IMR-90 (cell line): Measurements from ENCODE around the gene IL11RA. TPM values are rescaled to one million over a fixed set of nuclear protein-coding genes. Genes with fewer than 3 reads are reported as not detected.

ENCODE experiments used
- ATAC-seq: fragments of 200-7000 bp; cut with Tn5 transposase; 2 replicates; pipeline ENCODE4 v1.9.1; 2020; ENCODE audit warnings: low read depth, mild to moderate bottlenecking, moderate library complexity
- BruUV-seq: library from RNA; stranded (reverse); fragments of 400-500 nt; replicated peaks from 2 replicates; lab custom pipeline; 2021; lab: Mats Ljungman, UMichigan
- CTCF ChIA-PET: fragments of 300-600 bp; formaldehyde crosslinking; extraction: SDS; loops from one replicate; lab custom pipeline; 2021; ENCODE audit warnings: antibody characterized with exemption; lab: Yijun Ruan, JAX
- POLR2A ChIA-PET: fragments of 300-600 bp; sonication (Branson Sonifier 250); formaldehyde crosslinking; loops from one replicate; lab custom pipeline; 2022; ENCODE audit warnings: antibody characterized with exemption; ENCODE audit not compliant: unreplicated experiment; lab: Charles Lee
- DNase-seq: peaks from one replicate; pipeline ENCODE4 v3.0.0; 2013
- H2AFZ ChIP-seq: replicated peaks from 2 replicates; pipeline ENCODE3; 2013; ENCODE audit warnings: low read length, mild to moderate bottlenecking; ENCODE audit not compliant: poor library complexity
- H2AK5ac ChIP-seq: 2 replicates; pipeline ENCODE4 v1.6.1; 2013; ENCODE audit warnings: low read depth, low read length, inconsistent platforms
- H2AK9ac ChIP-seq: replicated peaks from 2 replicates; pipeline ENCODE3; 2013; ENCODE audit warnings: mild to moderate bottlenecking, low read depth, low read length, moderate library complexity; ENCODE audit not compliant: poor library complexity
- H2BK120ac ChIP-seq: 2 replicates; pipeline ENCODE4 v1.6.1; 2013; ENCODE audit warnings: low read depth, low read length, inconsistent platforms
- H2BK15ac ChIP-seq: 3 replicates; pipeline ENCODE4 v1.6.1; 2013; ENCODE audit warnings: low read depth, low read length, inconsistent platforms
- H2BK20ac ChIP-seq: 2 replicates; pipeline ENCODE4 v1.6.1; 2013; ENCODE audit warnings: low read depth, mild to moderate bottlenecking, inconsistent platforms, low read length, moderate library complexity
- H2BK5ac ChIP-seq: 2 replicates; pipeline ENCODE4 v1.6.1; 2013; ENCODE audit warnings: mild to moderate bottlenecking, low read depth, low read length, inconsistent platforms; ENCODE audit not compliant: poor library complexity, severe bottlenecking
- H3K14ac ChIP-seq: replicated peaks from 2 replicates; pipeline ENCODE4 v1.6.1; 2013; ENCODE audit warnings: low read depth, low read length, inconsistent platforms
- H3K18ac ChIP-seq: 2 replicates; pipeline ENCODE4 v1.6.1; 2013; ENCODE audit warnings: low read depth, low read length, control low read depth
- H3K23ac ChIP-seq: 2 replicates; pipeline ENCODE4 v1.6.1; 2013; ENCODE audit warnings: low read depth, low read length, inconsistent platforms
- H3K27ac ChIP-seq: 2 replicates; pipeline ENCODE4 v1.5.1; 2013; ENCODE audit warnings: mild to moderate bottlenecking, control low read depth, low read length; ENCODE audit not compliant: insufficient read depth
- H3K27me3 ChIP-seq: 2 replicates; pipeline ENCODE4 v1.6.1; 2013; ENCODE audit warnings: low read length; ENCODE audit not compliant: control insufficient read depth, insufficient read depth
- H3K36me3 ChIP-seq: 2 replicates; pipeline ENCODE4 v1.6.1; 2013; ENCODE audit warnings: low read length, mixed read lengths; ENCODE audit not compliant: control insufficient read depth, insufficient read depth
- H3K4ac ChIP-seq: 2 replicates; pipeline ENCODE4 v1.6.1; 2013; ENCODE audit warnings: low read depth, low read length, inconsistent platforms
- H3K4me1 ChIP-seq: 2 replicates; pipeline ENCODE4 v1.6.1; 2013; ENCODE audit warnings: low read length, mixed read lengths; ENCODE audit not compliant: control insufficient read depth, insufficient read depth
- H3K4me2 ChIP-seq: 2 replicates; pipeline ENCODE4 v1.6.1; 2013; ENCODE audit warnings: low read depth, mild to moderate bottlenecking, control low read depth, low read length, moderate library complexity
- H3K4me3 ChIP-seq: 2 replicates; pipeline ENCODE4 v1.5.1; 2013; ENCODE audit warnings: low read depth, mild to moderate bottlenecking, control low read depth, low read length, moderate library complexity; ENCODE audit not compliant: insufficient read depth
- H3K56ac ChIP-seq: 2 replicates; pipeline ENCODE4 v1.6.1; 2013; ENCODE audit warnings: low read length, inconsistent platforms; ENCODE audit not compliant: insufficient read depth; ENCODE audit errors: extremely low read depth
- H3K79me1 ChIP-seq, 2 experiments: 2 replicates each; pipeline ENCODE4 v1.6.1; 2013; ENCODE audit warnings: low read length in 2 of 2, inconsistent platforms in 1 of 2, low read depth in 1 of 2
- H3K9ac ChIP-seq: 2 replicates; pipeline ENCODE4 v1.6.1; 2013; ENCODE audit warnings: low read depth, low read length, control low read depth
- H3K9me1 ChIP-seq: 2 replicates; pipeline ENCODE4 v1.6.1; 2013; ENCODE audit warnings: low read length, inconsistent platforms; ENCODE audit not compliant: insufficient read depth
- H3K9me3 ChIP-seq: 2 replicates; pipeline ENCODE4 v1.6.1; 2013; ENCODE audit warnings: low read length; ENCODE audit not compliant: control insufficient read depth, insufficient read depth
- H4K20me1 ChIP-seq: 2 replicates; pipeline ENCODE4 v1.6.1; 2013; ENCODE audit warnings: low read length, inconsistent platforms; ENCODE audit not compliant: insufficient read depth
- H4K5ac ChIP-seq: 2 replicates; pipeline ENCODE4 v1.6.1; 2013; ENCODE audit warnings: mild to moderate bottlenecking, low read depth, low read length, control low read depth
- H4K8ac ChIP-seq, 2 experiments: 2 replicates each; pipeline ENCODE4 v1.6.1; 2013; ENCODE audit warnings: low read depth in 2 of 2, low read length in 2 of 2, control low read depth in 1 of 2, inconsistent platforms in 1 of 2
- H4K91ac ChIP-seq: 2 replicates; pipeline ENCODE4 v1.6.1; 2013; ENCODE audit warnings: low read depth, low read length, inconsistent platforms; ENCODE audit not compliant: insufficient read depth
- CEBPB ChIP-seq: IDR thresholded peaks from 2 replicates; pipeline ENCODE4 v1.6.1; 2012; ENCODE audit warnings: low read depth, low read length, improper control_type of control experiment
- CTCF ChIP-seq: conservative IDR thresholded peaks from 2 replicates; pipeline ENCODE4 v1.5.1; 2012; ENCODE audit warnings: mild to moderate bottlenecking, low read depth, low read length, improper control_type of control experiment
- ELK1 ChIP-seq: fragments of 150-350 bp; IDR thresholded peaks from 2 replicates; pipeline ENCODE4 v1.6.1; 2016; ENCODE audit warnings: low read depth, mild to moderate bottlenecking, low read length, moderate library complexity, borderline replicate concordance
- MAZ ChIP-seq: IDR thresholded peaks from 2 replicates; pipeline ENCODE4 v1.6.1; 2012; ENCODE audit warnings: low read depth, mild to moderate bottlenecking, low read length, improper control_type of control experiment, moderate library complexity, borderline replicate concordance
- MXI1 ChIP-seq: IDR thresholded peaks from 2 replicates; pipeline ENCODE4 v1.6.1; 2012; ENCODE audit warnings: low read depth, mild to moderate bottlenecking, low read length, moderate library complexity, borderline replicate concordance
- NFE2L2 ChIP-seq: fragments of 150-350 bp; IDR thresholded peaks from 2 replicates; pipeline ENCODE4 v1.6.1; 2016; ENCODE audit warnings: low read depth, mild to moderate bottlenecking, low read length
- RAD21 ChIP-seq: IDR thresholded peaks from 2 replicates; pipeline ENCODE4 v1.6.1; 2012; ENCODE audit warnings: low read length, improper control_type of control experiment
- RFX5 ChIP-seq: IDR thresholded peaks from 2 replicates; pipeline ENCODE4 v1.8.0; 2012; ENCODE audit warnings: low read depth, mild to moderate bottlenecking, low read length, moderate library complexity
- SMC3 ChIP-seq: fragments of 150-350 bp; IDR thresholded peaks from 2 replicates; pipeline ENCODE4 v1.6.1; 2016; ENCODE audit warnings: low read depth, mild to moderate bottlenecking, antibody characterized with exemption, low read length, moderate library complexity
- USF2 ChIP-seq: fragments of 150-350 bp; IDR thresholded peaks from 2 replicates; pipeline ENCODE4 v1.6.1; 2017; ENCODE audit warnings: mild to moderate bottlenecking, antibody characterized with exemption, low read length, low read depth
- WGBS, 2 experiments: methylation state at CpG; one replicate each; pipeline versions ENCODE4 v1.1.5 to v1.1.7; 2013; ENCODE audit warnings: missing lambda C conversion rate in 2 of 2; ENCODE audit not compliant: insufficient read length in 1 of 2; ENCODE audit errors: extremely low coverage in 2 of 2; 5-methylcytosine and 5-hydroxymethylcytosine counted together
- dilution Hi-C: fragments of 300-500 bp; cut with HindIII; formaldehyde crosslinking; loops from one replicate; pipeline ENCODE4 v1.14.3; 2018; ENCODE audit warnings: low sequenced_read_pairs; ENCODE audit not compliant: unreplicated experiment
- in situ Hi-C: fragments of 300-500 bp; cut with MboI; formaldehyde crosslinking; loops from 3 replicates; pipeline ENCODE4 v1.14.3; 2019; ENCODE audit warnings: low sequenced_read_pairs, inconsistent platforms, mixed read lengths
- intact Hi-C: fragments of 100-400 bp; cut with micrococcal nuclease; formaldehyde crosslinking; loops from 2 replicates; pipeline ENCODE4 v1.10.0; 2022
- polyA plus RNA-seq, 3 experiments: library from polyadenylated mRNA; depleted of rRNA; stranded (reverse); fragments of >200 nt; gene quantifications; 2 replicates each; pipeline ENCODE4 v1.2.3, GENCODE V29; 2012; ENCODE audit warnings: low replicate concordance in 1 of 3
- total RNA-seq: library from RNA; depleted of rRNA; stranded (reverse); fragments of >200 nt; gene quantifications from 2 replicates; pipeline ENCODE4 v1.2.3, GENCODE V29; 2012

Gene IL11RA
- total and polyA plus RNA-seq, 2 of the 4 experiments (the other 2 are of a cell fraction), result 8.2 to 15.9 TPM

GRCh38 chr9:34689116-34689470 is 37.1 kb downstream of the IL11RA start:
- H4K8ac ChIP-seq, result no peak overlapping the region
- DNase-seq, result no peak
- BruUV-seq, result no TSS peak
- intact Hi-C loops, result no loop called here
- H3K23ac ChIP-seq, result no peak overlapping the region
- H3K4me2 ChIP-seq, result no peak overlapping the region
- no peak overlapping the region for H3K27ac ChIP-seq
- TF ChIP-seq RAD21 (no peak), MXI1 (no peak), NFE2L2 (no peak), CTCF (no peak), MAZ (no peak), USF2 (no peak), CEBPB (no peak), SMC3 (no peak), RFX5 (no peak), ELK1 (no peak)
- no peak overlapping the region for H3K56ac ChIP-seq
- H2BK20ac ChIP-seq, result no peak overlapping the region
- ATAC-seq, result no peak
- H3K4me3 ChIP-seq, result no peak overlapping the region
- H3K36me3 ChIP-seq, result no peaks in the 10 kb centered on the region
- no peak overlapping the region for H4K5ac ChIP-seq
- H2BK120ac ChIP-seq, result no peak overlapping the region
- H3K14ac ChIP-seq, result no peak overlapping the region
- WGBS, 2 experiments, result no CpG with 5 or more reads among the region's 4 CpGs
- no peak overlapping the region for H4K91ac ChIP-seq
- H3K79me1 ChIP-seq, result no peaks in the 10 kb centered on the region
- dilution Hi-C loops, result no loop called here
- no peak overlapping the region for H3K18ac ChIP-seq
- H2BK15ac ChIP-seq, result no peak overlapping the region
- no peak overlapping the region for H2BK5ac ChIP-seq
- H2AK9ac ChIP-seq, result no peak overlapping the region
- no peaks in the 10 kb centered on the region; the same call in 1 of the 2 replicates for H3K4me1 ChIP-seq
- no peak overlapping the region for H2AK5ac ChIP-seq
- CTCF ChIA-PET, result no interaction called here
- no peaks in the 10 kb centered on the region; the same call in 1 of the 2 replicates for H4K20me1 ChIP-seq
- H3K9me3 ChIP-seq, result no peaks in the 10 kb centered on the region
- H2AFZ ChIP-seq, result no peak overlapping the region
- no peaks in the 10 kb centered on the region for H3K27me3 ChIP-seq
- no peak overlapping the region for H3K4ac ChIP-seq
- in situ Hi-C loops, result no loop called here
- POLR2A ChIA-PET, result no interaction called here
- H3K9me1 ChIP-seq, result 0 out of 2 replicates have a peak, but pooled peaks cover 7% of the 10 kb centered on the region
- H3K9ac ChIP-seq, result no peak overlapping the region
